GM12873 (cell line): ENCODE results near the gene NLGN4X.

Experiments used
- TF ChIP-seq, protein P1 (sequence below): IDR thresholded peaks from 2 replicates; pipeline ENCODE4 v1.5.1; 2012; ENCODE audit warnings: low read depth, mild to moderate bottlenecking, moderate library complexity, low read length, control low read depth; ENCODE audit not compliant: insufficient read depth; ENCODE audit errors: missing control alignments

Gene NLGN4X

DNA sequence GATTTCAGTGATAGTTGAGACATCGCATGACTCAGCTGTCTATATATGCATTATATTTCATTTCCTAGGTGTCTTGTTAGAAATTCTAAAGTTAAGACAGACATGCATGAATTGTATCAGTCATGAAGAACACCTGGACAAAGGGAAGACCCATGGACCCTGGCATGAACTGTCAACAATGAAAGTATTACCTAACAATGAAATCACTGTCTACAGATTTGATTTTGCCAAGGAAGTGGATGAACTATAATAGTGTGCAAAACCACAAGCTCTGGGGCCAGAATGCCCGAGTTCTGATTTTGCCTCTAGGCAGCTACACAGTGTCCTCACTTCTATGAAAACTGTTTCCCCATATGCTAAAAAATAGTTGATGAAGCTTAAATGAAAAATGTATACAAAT lies 386.1 kb downstream of the NLGN4X start:
- TF ChIP-seq, protein P1, sequence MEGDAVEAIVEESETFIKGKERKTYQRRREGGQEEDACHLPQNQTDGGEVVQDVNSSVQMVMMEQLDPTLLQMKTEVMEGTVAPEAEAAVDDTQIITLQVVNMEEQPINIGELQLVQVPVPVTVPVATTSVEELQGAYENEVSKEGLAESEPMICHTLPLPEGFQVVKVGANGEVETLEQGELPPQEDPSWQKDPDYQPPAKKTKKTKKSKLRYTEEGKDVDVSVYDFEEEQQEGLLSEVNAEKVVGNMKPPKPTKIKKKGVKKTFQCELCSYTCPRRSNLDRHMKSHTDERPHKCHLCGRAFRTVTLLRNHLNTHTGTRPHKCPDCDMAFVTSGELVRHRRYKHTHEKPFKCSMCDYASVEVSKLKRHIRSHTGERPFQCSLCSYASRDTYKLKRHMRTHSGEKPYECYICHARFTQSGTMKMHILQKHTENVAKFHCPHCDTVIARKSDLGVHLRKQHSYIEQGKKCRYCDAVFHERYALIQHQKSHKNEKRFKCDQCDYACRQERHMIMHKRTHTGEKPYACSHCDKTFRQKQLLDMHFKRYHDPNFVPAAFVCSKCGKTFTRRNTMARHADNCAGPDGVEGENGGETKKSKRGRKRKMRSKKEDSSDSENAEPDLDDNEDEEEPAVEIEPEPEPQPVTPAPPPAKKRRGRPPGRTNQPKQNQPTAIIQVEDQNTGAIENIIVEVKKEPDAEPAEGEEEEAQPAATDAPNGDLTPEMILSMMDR = no peak
